ENCODE measurements around the gene TCAP.

TCAP gene

GRCh38 chr17:39619786-39620101 lies 45.4 kb upstream of the TCAP start:
- H3K27ac ChIP-seq (ENCODE audit: low read depth, low read length): no peak overlapping the region

GRCh38 chr17:39621523-39622379 lies 43.4 kb upstream of the TCAP start:
- Histone ChIP-seq H3K4me3 (ENCODE audit: insufficient read depth, low read length, poor library complexity, severe bottlenecking) (no peak overlapping the region), H3K27me3 (ENCODE audit: low read length) (no peaks in the 10 kb centered on the region)

More at GRCh38 chr17:39619786-39620101, 45.4 kb upstream of the TCAP start:
- no peaks in the 10 kb centered on the region for H3K79me2 ChIP-seq (ENCODE audit: insufficient read depth, low read length)
- no peak overlapping the region for H2AFZ ChIP-seq (ENCODE audit: low read depth, low read length, severe bottlenecking)
- H3K9ac ChIP-seq (ENCODE audit: low read length): no peak overlapping the region
- H3K36me3 ChIP-seq (ENCODE audit: low read length): no peaks in the 10 kb centered on the region
- peaks cover 26% of the 10 kb centered on the region for H3F3A ChIP-seq (ENCODE audit: insufficient read depth)
- H4K20me1 ChIP-seq (ENCODE audit: low read depth, low read length): no peaks in the 10 kb centered on the region
- H3K4me3 ChIP-seq (ENCODE audit: insufficient read depth, low read length, poor library complexity, severe bottlenecking): no peak overlapping the region
- H3K4me2 ChIP-seq (ENCODE audit: low read depth, low read length, poor library complexity, severe bottlenecking): no peak overlapping the region
- H3K27me3 ChIP-seq (ENCODE audit: low read length): no peaks in the 10 kb centered on the region
- no peaks in the 10 kb centered on the region for H3K9me3 ChIP-seq (ENCODE audit: insufficient read depth, low read length)
- H3K9me2 ChIP-seq (replicated peaks; ENCODE audit: insufficient read depth, low read length): no peaks in the 10 kb centered on the region
- TF ChIP-seq EZH2phosphoT487 (conservative IDR thresholded peaks at IDR 0.05; ENCODE audit: low read length) (no peak), CTCF (IDR thresholded peaks at IDR 0.05; ENCODE audit: insufficient read depth, low read length, poor library complexity, severe bottlenecking) (no peak)

GRCh38 chr17:39622380-39623006 lies 42.7 kb upstream of the TCAP start:
- Histone ChIP-seq H3K9me2 (replicated peaks; ENCODE audit: insufficient read depth, low read length) (no peaks in the 10 kb centered on the region), H3K9ac (ENCODE audit: low read length) (peak overlapping the region; percentile 30; the same call in 1 of the 2 replicates), H3K27ac (ENCODE audit: low read depth, low read length) (no peak overlapping the region), H3F3A (ENCODE audit: insufficient read depth) (peaks cover 15% of the 10 kb centered on the region; the same call in 1 of the 2 replicates), H3K79me2 (ENCODE audit: insufficient read depth, low read length) (no peaks in the 10 kb centered on the region), H4K20me1 (ENCODE audit: low read depth, low read length) (no peaks in the 10 kb centered on the region), H3K9me3 (ENCODE audit: insufficient read depth, low read length) (no peaks in the 10 kb centered on the region), H3K27me3 (ENCODE audit: low read length) (no peaks in the 10 kb centered on the region), H3K4me2 (ENCODE audit: low read depth, low read length, poor library complexity, severe bottlenecking) (peak overlapping the region; percentile 44), H2AFZ (ENCODE audit: low read depth, low read length, severe bottlenecking) (peak overlapping the region; percentile 68), H3K4me3 (ENCODE audit: insufficient read depth, low read length, poor library complexity, severe bottlenecking) (no peak overlapping the region), H3K36me3 (ENCODE audit: low read length) (no peaks in the 10 kb centered on the region)
- no peak for TF ChIP-seq CTCF (IDR thresholded peaks at IDR 0.05; ENCODE audit: insufficient read depth, low read length, poor library complexity, severe bottlenecking)
- no peak for TF ChIP-seq EZH2phosphoT487 (conservative IDR thresholded peaks at IDR 0.05; ENCODE audit: low read length)

More at GRCh38 chr17:39621523-39622379, 43.4 kb upstream of the TCAP start:
- TF ChIP-seq CTCF (IDR thresholded peaks at IDR 0.05; ENCODE audit: insufficient read depth, low read length, poor library complexity, severe bottlenecking): peak; percentile 100
- no peak for TF ChIP-seq EZH2phosphoT487 (conservative IDR thresholded peaks at IDR 0.05; ENCODE audit: low read length)
- Histone ChIP-seq H3K9me2 (replicated peaks; ENCODE audit: insufficient read depth, low read length) (no peaks in the 10 kb centered on the region), H3F3A (ENCODE audit: insufficient read depth) (peaks cover 23% of the 10 kb centered on the region), H3K9ac (ENCODE audit: low read length) (peak overlapping the region; percentile 30; the same call in 1 of the 2 replicates), H3K36me3 (ENCODE audit: low read length) (no peaks in the 10 kb centered on the region), H3K79me2 (ENCODE audit: insufficient read depth, low read length) (no peaks in the 10 kb centered on the region), H3K27ac (ENCODE audit: low read depth, low read length) (no peak overlapping the region), H2AFZ (ENCODE audit: low read depth, low read length, severe bottlenecking) (peak overlapping the region; percentile 68), H3K9me3 (ENCODE audit: insufficient read depth, low read length) (no peaks in the 10 kb centered on the region), H3K4me2 (ENCODE audit: low read depth, low read length, poor library complexity, severe bottlenecking) (peak overlapping the region; percentile 44), H4K20me1 (ENCODE audit: low read depth, low read length) (no peaks in the 10 kb centered on the region)

All from SU-DHL-6 (cell line).